Measurements from ENCODE around the gene CD200R1L.
A peak's percentile ranks its signal among the peaks of the same experiment; 100 is the strongest.

Gene CD200R1L

GRCh38 chr3:112767177-112767576 is 79.5 kb downstream of the CD200R1L start:
- DNase-seq (ENCODE audit: low spot score) = peak; percentile 35
- in situ Hi-C loops (cut with MboI; ENCODE audit: low sequenced_read_pairs, unreplicated experiment) = no loop called here
- TF ChIP-seq CTCF (IDR thresholded peaks at IDR 0.05; ENCODE audit: borderline replicate concordance, control extremely low read depth, extremely low read depth, insufficient read depth, missing control alignments) = no peak

All from GM13976 (cell line).